Measurements from ENCODE around the gene GBF1.

The GBF1 gene

GRCh38 chr10:102234888-102235597 is 10.3 kb upstream of the GBF1 start:
- no peak for DNase-seq (ENCODE audit: low read depth)
- no peak for TF ChIP-seq CTCF (IDR thresholded peaks at IDR 0.05; ENCODE audit: insufficient read depth, low read depth, low read length, missing control alignments)
- H3K4me3 ChIP-seq (ENCODE audit: low read depth, low read length) = no peak overlapping the region

GRCh38 chr10:102235598-102235920 is 9.8 kb upstream of the GBF1 start:
- DNase-seq (ENCODE audit: low read depth) = no peak
- H3K4me3 ChIP-seq (ENCODE audit: low read depth, low read length) = no peak overlapping the region
- no peak for TF ChIP-seq CTCF (IDR thresholded peaks at IDR 0.05; ENCODE audit: insufficient read depth, low read depth, low read length, missing control alignments)

- H3K4me3 ChIP-seq (ENCODE audit: low read depth, low read length) = no peak overlapping the region
- no peak for DNase-seq (ENCODE audit: low read depth)
- TF ChIP-seq CTCF (IDR thresholded peaks at IDR 0.05; ENCODE audit: insufficient read depth, low read depth, low read length, missing control alignments) = no peak
These were observed 9.3 kb upstream of the GBF1 start for GRCh38 chr10:102236006-102236405.

GRCh38 chr10:102237711-102238252 is 7.5 kb upstream of the GBF1 start:
- no peak for DNase-seq (ENCODE audit: low read depth)
- H3K4me3 ChIP-seq (ENCODE audit: low read depth, low read length) = no peak overlapping the region
- TF ChIP-seq CTCF (IDR thresholded peaks at IDR 0.05; ENCODE audit: insufficient read depth, low read depth, low read length, missing control alignments) = no peak

- H3K4me3 ChIP-seq (ENCODE audit: low read depth, low read length) = no peak overlapping the region
- TF ChIP-seq CTCF (IDR thresholded peaks at IDR 0.05; ENCODE audit: insufficient read depth, low read depth, low read length, missing control alignments) = no peak
- no peak for DNase-seq (ENCODE audit: low read depth)
These were observed 4.8 kb upstream of the GBF1 start for GRCh38 chr10:102240467-102241031.

GRCh38 chr10:102241032-102241443 is 4.3 kb upstream of the GBF1 start:
- TF ChIP-seq CTCF (IDR thresholded peaks at IDR 0.05; ENCODE audit: insufficient read depth, low read depth, low read length, missing control alignments) = no peak
- peak overlapping the region; percentile 56; the same call in 1 of the 2 replicates for H3K4me3 ChIP-seq (ENCODE audit: low read depth, low read length)
- DNase-seq (ENCODE audit: low read depth) = no peak
